HG03095 (cell line): ENCODE measurements around the gene KRABD2.
A peak's percentile ranks its signal among the peaks of the same experiment; 100 is the strongest.
"Not testable (repeated sequence)": the region's sequence is repeated elsewhere in the genome, so short reads cannot be mapped to it uniquely, and the experiment has no call there.

Experiments used
- ATAC-seq: cut with Tn5 transposase; IDR thresholded peaks from one replicate; pipeline ENCODE4 v1.9.1; 2021; ENCODE audit warnings: moderate library complexity; ENCODE audit not compliant: unreplicated experiment

Gene KRABD2

GRCh38 chr17:8376271-8377067 lies at the start of gene KRABD2:
TSS of gene KRABD2 (minus strand) at chr17:8376704.
- peak; percentile 84 for ATAC-seq

DNA sequence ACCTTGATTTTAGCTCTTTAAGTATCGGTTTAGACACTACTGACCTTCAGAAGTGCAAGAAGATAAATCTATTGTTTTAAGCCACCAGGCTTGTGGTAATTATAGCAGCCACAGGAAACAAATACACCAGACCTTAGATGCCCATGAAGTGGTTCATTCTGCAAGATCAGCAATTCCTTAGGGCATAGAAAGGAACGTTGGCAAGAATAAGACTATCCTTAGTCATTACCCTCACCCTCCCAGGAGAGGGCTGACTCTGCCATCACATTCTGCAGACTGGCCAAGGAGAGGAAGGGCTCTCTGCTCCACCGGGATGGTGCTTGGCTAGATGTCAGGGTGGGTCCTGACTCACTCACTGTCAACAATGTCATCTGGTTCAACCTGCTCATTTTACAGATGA lies 45.1 kb upstream of the KRABD2 start:
- no peak for ATAC-seq

- ATAC-seq: no peak
Measured at GRCh38 chr17:8420041-8420934, 43.8 kb upstream of the KRABD2 start.

GRCh38 chr17:8419305-8419704 lies 42.8 kb upstream of the KRABD2 start:
- ATAC-seq: no peak

DNA sequence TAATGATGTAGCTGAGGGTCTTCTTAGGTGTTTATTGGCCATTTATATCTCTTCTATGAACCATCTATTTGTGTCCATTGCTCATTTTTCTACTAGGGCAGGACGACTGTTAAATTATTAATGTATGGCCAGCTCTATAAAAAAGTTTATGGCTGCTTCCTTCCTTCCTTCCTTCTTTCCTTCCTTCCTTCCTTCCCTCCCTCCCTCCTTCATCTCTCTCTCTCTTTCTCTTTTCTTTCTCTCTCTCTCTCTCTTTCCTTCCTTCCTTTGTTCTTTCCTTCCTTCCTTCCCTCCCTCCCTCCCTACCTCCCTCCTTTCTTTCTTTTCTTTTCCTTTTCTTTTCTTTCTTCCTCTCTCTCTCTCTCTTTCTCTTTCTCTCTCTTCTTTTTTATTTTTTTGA lies 42.0 kb upstream of the KRABD2 start:
- ATAC-seq: no peak

DNA sequence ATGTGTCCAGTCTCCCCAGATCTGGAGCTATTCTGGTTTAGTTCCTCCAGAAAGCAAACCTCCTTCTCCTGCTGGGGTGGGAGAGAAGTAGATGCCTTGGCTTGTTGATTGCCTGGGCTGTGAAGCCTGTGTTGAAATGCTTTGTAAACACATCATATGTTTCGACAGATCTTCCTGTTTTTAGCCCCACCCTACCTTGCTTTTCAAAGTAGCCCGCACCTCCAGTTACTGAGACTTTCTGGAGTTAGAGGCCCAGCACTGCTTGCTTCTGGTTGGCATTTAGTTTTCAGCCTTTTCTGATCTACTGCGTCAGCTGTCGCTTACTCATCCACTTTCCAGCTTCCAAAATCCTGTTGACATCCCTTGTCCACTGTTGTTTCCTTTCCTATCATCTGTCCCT lies 41.3 kb upstream of the KRABD2 start:
- ATAC-seq: no peak

DNA sequence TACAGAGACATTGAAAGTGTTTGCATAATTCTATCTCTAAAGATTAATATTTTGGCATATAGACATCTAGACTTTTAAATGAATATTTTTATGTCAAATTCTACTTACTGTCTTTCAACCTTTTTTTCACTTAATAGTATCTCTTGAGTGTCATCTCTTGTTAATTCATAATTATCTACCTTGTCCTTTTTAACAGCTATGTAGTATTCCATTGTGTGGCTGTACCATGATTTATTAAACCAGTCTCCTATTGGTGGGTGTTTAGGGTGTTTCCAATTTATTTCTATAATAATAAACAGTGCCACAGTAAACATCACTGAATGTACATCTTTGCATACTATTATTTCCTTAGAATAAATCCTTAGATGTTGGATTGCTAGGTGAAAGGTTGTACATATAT lies 37.4 kb upstream of the KRABD2 start:
- no peak for ATAC-seq

GRCh38 chr17:8413328-8413727 lies 36.8 kb upstream of the KRABD2 start:
- ATAC-seq: no peak

GRCh38 chr17:8412089-8412488 lies 35.6 kb upstream of the KRABD2 start:
- no peak for ATAC-seq

GRCh38 chr17:8410883-8411238 lies 34.4 kb upstream of the KRABD2 start:
- ATAC-seq: no peak

GRCh38 chr17:8409966-8410882 lies 33.7 kb upstream of the KRABD2 start:
- no peak for ATAC-seq

GRCh38 chr17:8408371-8408770 lies 31.9 kb upstream of the KRABD2 start:
- ATAC-seq: no peak

GRCh38 chr17:8406174-8406573 lies 29.7 kb upstream of the KRABD2 start:
- no peak for ATAC-seq

DNA sequence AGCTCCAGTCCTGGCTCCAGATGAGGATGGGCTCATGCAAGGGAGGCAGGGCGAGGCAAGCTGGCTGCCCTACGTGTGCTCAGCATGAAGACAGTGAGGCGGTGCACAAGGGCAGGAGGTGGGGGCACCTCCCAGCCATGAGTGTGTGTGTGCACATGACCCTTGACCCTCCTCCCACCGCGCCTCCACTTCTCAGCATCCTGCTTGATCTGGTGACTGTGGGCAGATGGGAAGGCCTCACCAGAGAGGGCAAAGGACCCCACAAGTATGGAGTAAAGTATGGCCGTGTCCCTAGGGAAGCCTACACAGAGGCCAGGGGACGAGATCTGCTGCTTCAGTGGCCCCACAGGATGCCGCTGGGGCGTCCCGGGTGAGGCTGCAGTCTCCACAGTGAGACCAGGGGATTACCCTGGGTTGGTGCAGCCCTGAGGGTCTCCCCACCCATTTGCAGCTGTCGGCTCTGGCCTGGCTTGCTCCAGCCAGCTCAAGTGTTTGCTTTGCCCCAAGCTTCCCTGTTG lies 29.1 kb upstream of the KRABD2 start:
- ATAC-seq: no peak

GRCh38 chr17:8402921-8403536 lies 26.5 kb upstream of the KRABD2 start:
- ATAC-seq: no peak

GRCh38 chr17:8401107-8401506 lies 24.6 kb upstream of the KRABD2 start:
- ATAC-seq: no peak

DNA sequence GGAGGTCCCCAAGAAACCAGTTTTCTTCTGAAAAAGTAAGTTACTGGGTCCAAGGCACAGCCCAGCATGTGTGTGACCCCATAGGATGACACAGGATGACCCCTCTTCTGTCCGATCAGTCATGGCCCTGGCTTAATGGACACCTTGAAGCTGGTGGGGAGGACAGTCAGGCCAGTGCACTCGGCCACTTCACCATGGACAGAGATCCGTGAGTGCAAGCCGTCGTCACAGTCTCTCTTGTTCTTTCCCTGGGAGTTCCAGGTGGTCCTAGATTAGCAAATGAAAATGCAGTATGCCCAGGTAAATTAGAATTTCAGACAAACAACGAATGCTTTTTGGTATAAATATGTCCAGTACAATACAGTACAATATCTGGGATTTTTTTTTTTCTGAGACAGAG lies 22.5 kb upstream of the KRABD2 start:
- no peak for ATAC-seq

DNA sequence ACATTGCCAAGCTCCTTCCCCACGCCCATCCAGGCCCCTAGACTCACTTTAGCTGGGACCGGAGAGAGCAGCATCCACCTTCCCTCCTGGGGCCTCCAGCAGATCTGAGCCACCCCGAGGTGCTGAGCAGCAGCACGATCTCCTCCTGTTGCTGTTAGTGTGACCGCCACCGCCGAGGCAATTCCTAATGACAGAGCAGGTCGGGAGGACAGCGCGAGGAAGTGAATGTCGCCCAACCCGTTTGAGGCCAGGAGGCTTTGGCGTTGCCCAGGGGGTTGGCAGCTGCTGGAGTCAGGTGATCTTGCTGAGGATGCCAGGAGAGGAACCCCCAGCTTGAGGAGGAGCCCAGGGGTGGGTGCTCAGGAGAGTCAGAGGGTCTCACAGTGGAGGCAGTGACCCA lies 21.1 kb upstream of the KRABD2 start, which contains the start of gene RNF222:
Gene RNF222 (minus strand): TSS at position 192 of the 400 bp plus-strand sequence. CDS start 4,366 bp downstream, outside the sequence.
- ATAC-seq: no peak

- not testable (repeated sequence) for ATAC-seq
Measured at GRCh38 chr17:8394497-8394896, 18.0 kb upstream of the KRABD2 start.
